HCT116 (cell line): ENCODE data around the gene BCAP31. TPM values are rescaled to one million over a fixed set of nuclear protein-coding genes. Genes with fewer than 3 reads are reported as not detected.

Source experiments
- ATAC-seq: fragments of 200-7000 bp; cut with Tn5 transposase; 2 replicates; pipeline ENCODE4 v1.9.1; 2020; ENCODE audit warnings: mild to moderate bottlenecking, moderate library complexity
- BruUV-seq: library from RNA; stranded (reverse); fragments of 400-500 nt; replicated peaks from 2 replicates; lab custom pipeline; 2021; lab: Mats Ljungman, UMichigan
- CTCF ChIA-PET: fragments of 300-600 bp; sonication (Branson Sonifier 250); formaldehyde crosslinking; loops from one replicate; lab custom pipeline; 2021; ENCODE audit warnings: antibody characterized with exemption; lab: Charles Lee
- POLR2A ChIA-PET: fragments of 300-600, 350-600 bp; sonication (Branson Sonifier 250); formaldehyde crosslinking; loops from one replicate; lab custom pipeline; 2021; ENCODE audit warnings: antibody characterized with exemption; lab: Charles Lee
- RAD21 ChIA-PET, 2 experiments: fragments of 300-600 bp; sonication (Branson Sonifier 250); formaldehyde crosslinking; loops; one replicate each; lab custom pipeline; 2023; ENCODE audit warnings: low total read pairs in 2 of 2; ENCODE audit not compliant: uncharacterized antibody in 2 of 2, unreplicated experiment in 2 of 2, low non-redundant PET in 1 of 2; lab: Charles Lee
- DNase-seq: peaks from one replicate; pipeline ENCODE4 v3.0.0-alpha.2; 2010; ENCODE audit warnings: low read depth, low spot score
- H2AFZ ChIP-seq: fragments of 200-600 bp; shearing (Covaris generic), sonication (generic); 2 replicates; pipeline ENCODE4 v1.6.1; 2017; ENCODE audit warnings: low read depth, mixed run types, mixed read lengths, antibody characterized with exemption, low read length; ENCODE audit not compliant: poor library complexity, severe bottlenecking
- H3K27ac ChIP-seq: 2 replicates; pipeline ENCODE4 v1.5.1; 2012; ENCODE audit warnings: low read depth, low read length
- H3K27me3 ChIP-seq: fragments of 200-600 bp; sonication (generic); 2 replicates; pipeline ENCODE4 v1.6.1; 2016; ENCODE audit warnings: mixed run types, low read length, mixed read lengths; ENCODE audit not compliant: insufficient read depth
- H3K36me3 ChIP-seq, 2 experiments: fragments of 200-500 bp in 1 of 2; fragments of 200-600 bp in 1 of 2; sonication (Bioruptor generic) in 1 of 2; sonication (generic) in 1 of 2; 2 replicates each; pipeline versions ENCODE4 v1.5.1 to v1.6.1; 2014 to 2016; ENCODE audit warnings: low read length in 2 of 2, inconsistent platforms in 1 of 2, mixed read lengths in 1 of 2, mixed run types in 1 of 2; ENCODE audit not compliant: insufficient read depth in 2 of 2, control insufficient read depth in 1 of 2
- H3K4me1 ChIP-seq, 2 experiments: fragments of 200-600 bp in 1 of 2; sonication (generic) in 1 of 2; 2 replicates each; pipeline versions ENCODE4 v1.5.1 to v1.6.1; 2012 to 2017; ENCODE audit warnings: low read length in 2 of 2, inconsistent platforms in 1 of 2, mild to moderate bottlenecking in 1 of 2, mixed read lengths in 1 of 2, mixed run types in 1 of 2, moderate library complexity in 1 of 2; ENCODE audit not compliant: insufficient read depth in 2 of 2, control insufficient read depth in 1 of 2
- H3K4me2 ChIP-seq: fragments of 200-600 bp; sonication (generic); 2 replicates; pipeline ENCODE4 v1.6.1; 2017; ENCODE audit warnings: mixed run types, low read length, mixed read lengths
- H3K4me3 ChIP-seq, 2 experiments: fragments of 200-600 bp in 1 of 2; sonication (generic) in 1 of 2; replicated peaks in 1 of 2; 2 replicates each; pipeline ENCODE4 v1.5.1; 2011 to 2016; ENCODE audit warnings: low read length in 2 of 2, control low read depth in 1 of 2, low read depth in 1 of 2, mild to moderate bottlenecking in 1 of 2, mixed read lengths in 1 of 2, mixed run types in 1 of 2
- H3K79me2 ChIP-seq: fragments of 200-600 bp; sonication (generic); 2 replicates; pipeline ENCODE4 v1.6.1; 2017; ENCODE audit warnings: mild to moderate bottlenecking, mixed run types, low read length, moderate library complexity, mixed read lengths; ENCODE audit not compliant: insufficient read depth
- H3K9ac ChIP-seq: fragments of 200-600 bp; sonication (generic); 2 replicates; pipeline ENCODE4 v1.6.1; 2016; ENCODE audit warnings: low read length, mixed read lengths
- H3K9me2 ChIP-seq: fragments of 200-600 bp; sonication (generic), shearing (Covaris generic); 2 replicates; pipeline ENCODE4 v1.6.1; 2017; ENCODE audit warnings: mixed run types, mild to moderate bottlenecking, moderate library complexity; ENCODE audit not compliant: insufficient read depth
- H3K9me3 ChIP-seq, 2 experiments: fragments of 200-500 bp in 1 of 2; fragments of 200-600 bp in 1 of 2; sonication (Bioruptor generic) in 1 of 2; sonication (generic) in 1 of 2; 2 replicates each; pipeline ENCODE4 v1.6.1; 2014 to 2017; ENCODE audit warnings: low read length in 2 of 2, mixed read lengths in 2 of 2, inconsistent platforms in 1 of 2, low read depth in 1 of 2, mild to moderate bottlenecking in 1 of 2, mixed run types in 1 of 2, moderate library complexity in 1 of 2; ENCODE audit not compliant: control insufficient read depth in 1 of 2, insufficient read depth in 1 of 2
- H4K20me1 ChIP-seq: fragments of 200-600 bp; sonication (generic), shearing (Covaris generic); 2 replicates; pipeline ENCODE4 v1.6.1; 2017; ENCODE audit warnings: mixed run types, mild to moderate bottlenecking, moderate library complexity; ENCODE audit not compliant: insufficient read depth
- CEBPB ChIP-seq: IDR thresholded peaks from 2 replicates; pipeline ENCODE4 v1.6.1; 2012; ENCODE audit warnings: low read depth
- EGR1 ChIP-seq: IDR thresholded peaks from 2 replicates; pipeline ENCODE4 v1.6.1; 2012; ENCODE audit warnings: low read depth
- RAD21 ChIP-seq: IDR thresholded peaks from 2 replicates; pipeline ENCODE4 v1.6.1; 2012; ENCODE audit warnings: low read depth, mild to moderate bottlenecking
- SRF ChIP-seq: IDR thresholded peaks from 2 replicates; pipeline ENCODE4 v1.6.1; 2012; ENCODE audit warnings: low read depth
- intact Hi-C: fragments of 100-400 bp; cut with micrococcal nuclease; formaldehyde crosslinking; loops from 2 replicates; pipeline ENCODE4 v1.10.0; 2022
- total RNA-seq: library from RNA; stranded (reverse); gene quantifications from one replicate; pipeline ENCODE4 v1.2.1, GENCODE V29; 2021; ENCODE audit not compliant: unreplicated experiment
- TF ChIP-seq, protein P1 (sequence below), 3 experiments: fragments of 200-600 bp in 1 of 3; sonication (generic) in 1 of 3; IDR thresholded peaks in 2 of 3; conservative IDR thresholded peaks in 1 of 3; 2 replicates each; pipeline ENCODE4 v1.5.1; 2012 to 2017; ENCODE audit warnings: low read depth in 2 of 3, low read length in 2 of 3, antibody characterized with exemption in 1 of 3, borderline replicate concordance in 1 of 3, control low read depth in 1 of 3, mild to moderate bottlenecking in 1 of 3, mixed read lengths in 1 of 3, mixed run types in 1 of 3, moderate library complexity in 1 of 3; ENCODE audit not compliant: insufficient read depth in 1 of 3

Gene BCAP31
- total RNA-seq, 1 experiment from 2014 or later = 185 TPM

DNA sequence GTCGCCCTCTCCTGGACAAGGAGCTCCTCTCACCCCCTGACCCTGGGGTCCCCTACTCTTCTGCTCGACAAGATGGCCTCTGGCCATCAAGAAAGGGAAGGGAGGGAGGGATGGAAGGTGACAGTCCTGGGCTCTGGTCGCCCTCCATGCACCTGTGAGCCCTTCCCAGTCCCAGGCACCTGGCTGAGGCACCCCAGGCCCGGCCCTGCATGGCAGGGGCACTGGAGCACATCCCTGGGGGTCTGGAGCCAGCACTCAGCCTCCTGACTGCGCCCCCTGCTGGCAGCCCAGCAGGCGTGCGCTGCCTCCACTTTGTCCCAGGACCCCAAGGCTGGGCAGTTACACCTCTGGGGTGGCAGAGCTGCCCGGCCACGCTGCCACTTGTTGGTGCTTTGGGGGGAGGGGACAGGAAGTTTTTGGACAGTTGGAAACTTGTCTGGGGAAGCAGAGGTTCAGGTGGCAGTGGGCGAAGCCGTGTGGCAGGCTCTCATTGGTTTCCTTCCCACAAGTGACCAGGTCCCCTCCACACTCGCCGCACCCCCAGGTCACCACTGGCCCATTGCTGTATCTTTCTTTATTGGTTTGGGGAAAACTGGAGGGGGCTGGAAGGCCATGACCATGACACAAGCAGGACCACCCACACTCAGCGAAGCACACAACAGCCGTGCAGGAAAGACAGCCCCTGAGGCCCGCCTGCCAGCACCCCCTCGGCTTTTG, 54.9 kb downstream of the BCAP31 start:
- H3K79me2 ChIP-seq = no peaks in the 10 kb centered on the region
- ChIA-PET POLR2A (no interaction called here), RAD21 (no interaction called here), CTCF (interaction anchor here (0.9 to 2.2 kb wide), 5 partner anchors 18 to 251 kb away, joined by 3 to 12 read pairs (median 7); partner anchors contain the start of gene SLC6A8)
- no peak for TF ChIP-seq RAD21
- TF ChIP-seq EGR1 = no peak
- no peak for TF ChIP-seq CEBPB
- TF ChIP-seq SRF = no peak
- TF ChIP-seq, protein P1, sequence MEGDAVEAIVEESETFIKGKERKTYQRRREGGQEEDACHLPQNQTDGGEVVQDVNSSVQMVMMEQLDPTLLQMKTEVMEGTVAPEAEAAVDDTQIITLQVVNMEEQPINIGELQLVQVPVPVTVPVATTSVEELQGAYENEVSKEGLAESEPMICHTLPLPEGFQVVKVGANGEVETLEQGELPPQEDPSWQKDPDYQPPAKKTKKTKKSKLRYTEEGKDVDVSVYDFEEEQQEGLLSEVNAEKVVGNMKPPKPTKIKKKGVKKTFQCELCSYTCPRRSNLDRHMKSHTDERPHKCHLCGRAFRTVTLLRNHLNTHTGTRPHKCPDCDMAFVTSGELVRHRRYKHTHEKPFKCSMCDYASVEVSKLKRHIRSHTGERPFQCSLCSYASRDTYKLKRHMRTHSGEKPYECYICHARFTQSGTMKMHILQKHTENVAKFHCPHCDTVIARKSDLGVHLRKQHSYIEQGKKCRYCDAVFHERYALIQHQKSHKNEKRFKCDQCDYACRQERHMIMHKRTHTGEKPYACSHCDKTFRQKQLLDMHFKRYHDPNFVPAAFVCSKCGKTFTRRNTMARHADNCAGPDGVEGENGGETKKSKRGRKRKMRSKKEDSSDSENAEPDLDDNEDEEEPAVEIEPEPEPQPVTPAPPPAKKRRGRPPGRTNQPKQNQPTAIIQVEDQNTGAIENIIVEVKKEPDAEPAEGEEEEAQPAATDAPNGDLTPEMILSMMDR (IDR thresholded peaks at IDR 0.05 in 2 of 3, conservative IDR thresholded peaks at IDR 0.05 in 1 of 3; ENCODE audit: borderline replicate concordance in 1 of 3, insufficient read depth in 1 of 3, low read depth in 2 of 3, low read length in 2 of 3) = peak in 2 of 3 experiments; percentile 73 to 78; a peak in 4 of 6 replicates
- H3K27ac ChIP-seq = no peak overlapping the region
- no TSS peak for BruUV-seq
- ATAC-seq (peak; percentile 68), DNase-seq (no peak)
- no peaks in the 10 kb centered on the region for H3K36me3 ChIP-seq
- H3K9ac ChIP-seq = no peak overlapping the region
- H3K9me2 ChIP-seq = no peaks in the 10 kb centered on the region
- H3K27me3 ChIP-seq = no peaks in the 10 kb centered on the region
- H3K9me3 ChIP-seq = no peaks in the 10 kb centered on the region
- intact Hi-C loops = loop anchor here (10.0 kb wide), 3 partner anchors 55 to 715 kb away; no protein-coding TSS in a partner anchor
- H3K4me2 ChIP-seq = no peak overlapping the region
- no peaks in the 10 kb centered on the region for H4K20me1 ChIP-seq
- no peak overlapping the region for H3K4me3 ChIP-seq
- H2AFZ ChIP-seq = no peak overlapping the region
- H3K4me1 ChIP-seq = 0 out of 4 replicates have a peak, but pooled peaks cover 0 to 3% of the 10 kb centered on the region in 2 experiments
